GM10266 (cell line): Measurements from ENCODE around the gene DGCR8.
A peak's percentile ranks its signal among the peaks of the same experiment; 100 is the strongest.

Experiments used
- DNase-seq: peaks from one replicate; pipeline ENCODE4 v3.0.0; 2012; ENCODE audit errors: extremely low spot score
- TF ChIP-seq, protein P1 (sequence below): IDR thresholded peaks from 2 replicates; pipeline ENCODE4 v1.5.1; 2012; ENCODE audit warnings: mild to moderate bottlenecking, low read depth; ENCODE audit not compliant: control insufficient read depth, insufficient read depth; ENCODE audit errors: missing control alignments

DGCR8 gene

DNA sequence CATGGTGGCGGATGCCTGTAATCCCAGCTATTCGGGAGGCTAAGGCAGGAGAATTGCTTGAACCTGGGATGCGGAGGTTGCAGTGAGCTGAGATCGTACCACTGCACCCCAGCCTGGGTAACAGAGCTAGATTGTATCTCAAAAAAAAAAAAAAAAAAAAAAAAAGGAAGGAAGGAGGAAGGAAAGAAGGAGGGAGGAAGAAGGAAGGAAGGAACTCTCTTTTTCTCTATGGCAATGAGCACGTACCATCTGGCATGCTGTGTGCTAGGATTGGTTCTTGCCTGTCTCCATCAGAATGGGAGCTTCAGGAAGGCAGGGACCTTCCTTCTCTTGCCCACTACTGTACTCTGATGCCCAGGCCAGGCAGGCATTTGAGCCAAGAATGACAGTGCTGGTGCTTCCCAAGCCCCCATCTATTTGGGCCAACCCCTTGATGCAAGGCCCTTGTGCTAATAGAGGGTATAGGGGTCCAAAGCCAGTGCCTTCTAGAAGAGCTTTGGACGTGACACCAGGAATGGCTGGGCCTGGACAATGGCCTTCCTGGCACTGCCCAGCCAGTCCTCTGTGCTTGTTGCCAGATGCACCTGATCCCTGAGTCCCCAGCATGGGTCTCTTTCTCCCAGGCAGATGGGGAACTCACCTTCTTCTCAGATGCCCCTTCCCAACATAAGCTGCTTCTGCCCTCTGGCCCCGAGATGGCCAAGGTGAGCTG, 10.6 kb upstream of the DGCR8 start:
- TF ChIP-seq, protein P1, sequence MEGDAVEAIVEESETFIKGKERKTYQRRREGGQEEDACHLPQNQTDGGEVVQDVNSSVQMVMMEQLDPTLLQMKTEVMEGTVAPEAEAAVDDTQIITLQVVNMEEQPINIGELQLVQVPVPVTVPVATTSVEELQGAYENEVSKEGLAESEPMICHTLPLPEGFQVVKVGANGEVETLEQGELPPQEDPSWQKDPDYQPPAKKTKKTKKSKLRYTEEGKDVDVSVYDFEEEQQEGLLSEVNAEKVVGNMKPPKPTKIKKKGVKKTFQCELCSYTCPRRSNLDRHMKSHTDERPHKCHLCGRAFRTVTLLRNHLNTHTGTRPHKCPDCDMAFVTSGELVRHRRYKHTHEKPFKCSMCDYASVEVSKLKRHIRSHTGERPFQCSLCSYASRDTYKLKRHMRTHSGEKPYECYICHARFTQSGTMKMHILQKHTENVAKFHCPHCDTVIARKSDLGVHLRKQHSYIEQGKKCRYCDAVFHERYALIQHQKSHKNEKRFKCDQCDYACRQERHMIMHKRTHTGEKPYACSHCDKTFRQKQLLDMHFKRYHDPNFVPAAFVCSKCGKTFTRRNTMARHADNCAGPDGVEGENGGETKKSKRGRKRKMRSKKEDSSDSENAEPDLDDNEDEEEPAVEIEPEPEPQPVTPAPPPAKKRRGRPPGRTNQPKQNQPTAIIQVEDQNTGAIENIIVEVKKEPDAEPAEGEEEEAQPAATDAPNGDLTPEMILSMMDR = no peak
- DNase-seq = no peak

DNA sequence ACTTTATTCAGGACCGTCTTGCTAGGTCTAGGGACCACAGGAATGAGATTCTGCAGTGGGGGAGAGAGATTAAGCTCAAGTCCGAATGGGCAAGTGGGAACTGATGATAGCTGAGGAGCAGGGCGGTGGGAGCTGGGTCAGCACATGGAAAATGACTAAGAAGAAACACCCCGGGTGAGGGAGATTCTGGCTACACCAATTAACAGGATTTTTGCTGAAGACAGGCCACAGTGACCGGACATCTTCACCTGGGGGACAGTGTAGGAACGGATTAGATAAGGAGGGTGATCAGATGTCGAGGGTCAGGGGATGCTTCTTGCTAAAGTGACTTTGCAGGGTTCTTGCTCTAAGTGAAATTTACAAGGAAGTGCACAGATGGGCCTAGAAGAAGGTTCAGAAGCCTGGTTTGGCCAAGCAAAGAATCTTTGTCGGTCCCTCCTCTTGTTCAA, 8.5 kb upstream of the DGCR8 start:
- TF ChIP-seq, protein P1 = no peak
- no peak for DNase-seq

DNA sequence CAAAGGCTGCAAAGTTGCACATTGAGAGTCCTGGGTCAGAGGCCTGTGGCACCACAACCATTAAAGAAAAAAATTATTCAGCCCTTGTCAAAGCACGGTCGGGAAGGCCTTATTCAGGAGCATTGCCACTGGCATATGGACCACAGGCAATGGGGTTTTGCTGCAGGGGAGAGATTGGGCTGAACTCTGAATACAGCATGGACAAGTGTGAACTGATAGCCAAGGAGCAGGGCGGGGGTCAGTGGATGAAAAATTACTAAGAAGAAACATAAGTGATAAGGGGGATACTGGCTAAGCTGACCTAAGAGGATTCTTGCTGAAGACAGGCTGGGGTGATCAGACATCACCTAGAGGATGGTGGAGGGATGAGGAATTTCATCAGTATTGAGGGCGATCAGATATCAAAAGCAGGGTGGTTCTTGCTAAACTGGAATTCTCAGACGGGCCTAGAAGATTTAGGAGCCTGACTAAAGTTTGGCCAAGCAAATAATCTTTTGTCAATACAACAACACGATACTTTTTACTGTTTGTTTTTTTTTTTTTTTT, 3.3 kb upstream of the DGCR8 start:
- TF ChIP-seq, protein P1 = no peak
- no peak for DNase-seq

DNA sequence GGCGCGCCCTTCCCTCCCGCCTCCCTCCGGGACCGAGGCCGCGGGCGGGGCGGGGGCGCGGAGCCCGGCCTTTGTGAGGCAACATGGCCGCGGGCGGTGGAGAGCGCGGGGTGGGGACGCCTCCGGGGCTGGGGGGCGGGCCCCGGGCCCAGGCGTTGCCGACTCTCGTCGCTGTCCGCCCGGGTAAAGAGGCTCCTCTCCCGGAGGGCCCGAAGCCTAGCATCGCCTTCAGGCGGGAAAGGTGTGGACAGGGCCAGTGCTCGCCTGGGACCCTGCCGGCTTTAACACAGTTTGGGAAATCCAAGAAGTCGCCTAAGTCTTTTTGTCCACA, 369 bp downstream of the DGCR8 start:
- TF ChIP-seq, protein P1 = no peak
- DNase-seq = peak; percentile 93

DNA sequence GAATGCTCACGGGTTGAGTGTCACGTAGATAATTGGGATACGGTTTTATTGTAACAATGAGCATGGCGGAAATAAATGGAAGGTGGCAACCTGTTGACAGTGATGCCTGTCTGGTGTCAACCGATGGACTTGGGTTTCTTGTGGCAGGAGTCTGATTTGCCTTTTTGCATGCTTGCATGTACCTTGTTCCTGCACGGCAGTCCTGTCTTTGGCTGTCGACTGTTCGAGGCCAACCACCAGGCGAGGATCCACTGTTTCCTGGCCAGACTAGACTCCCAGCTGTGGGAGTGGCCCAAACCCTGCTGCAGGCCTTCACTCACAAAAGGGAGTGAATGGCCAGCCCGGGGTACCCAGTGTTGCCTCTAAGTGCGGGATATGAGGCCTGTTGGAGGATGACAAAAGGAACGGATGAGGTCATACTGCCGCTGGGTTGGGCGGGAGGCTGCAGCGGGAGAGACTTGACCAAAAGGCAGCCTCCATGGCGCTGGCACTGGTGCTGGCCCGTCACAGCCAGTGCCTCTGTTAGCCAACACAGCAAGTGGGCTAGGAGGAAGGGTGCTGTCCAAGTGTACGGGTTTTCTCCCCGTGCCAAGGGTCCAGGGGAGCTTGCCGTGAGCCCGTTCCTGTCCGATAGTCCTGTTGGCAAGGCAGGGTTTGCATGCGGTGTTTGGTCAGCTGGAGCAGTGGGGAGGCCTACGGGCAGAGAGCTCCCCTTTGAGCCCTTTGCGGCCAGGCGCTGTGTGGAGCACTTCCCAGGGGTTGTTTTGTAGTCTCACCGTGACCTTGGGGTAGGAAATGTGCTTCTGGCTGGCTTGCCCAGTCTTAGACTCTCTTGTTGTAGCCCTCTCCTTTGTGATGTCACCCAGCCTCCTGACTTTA, 974 bp downstream of the DGCR8 start:
- TF ChIP-seq, protein P1 = no peak
- DNase-seq = peak; percentile 39

DNA sequence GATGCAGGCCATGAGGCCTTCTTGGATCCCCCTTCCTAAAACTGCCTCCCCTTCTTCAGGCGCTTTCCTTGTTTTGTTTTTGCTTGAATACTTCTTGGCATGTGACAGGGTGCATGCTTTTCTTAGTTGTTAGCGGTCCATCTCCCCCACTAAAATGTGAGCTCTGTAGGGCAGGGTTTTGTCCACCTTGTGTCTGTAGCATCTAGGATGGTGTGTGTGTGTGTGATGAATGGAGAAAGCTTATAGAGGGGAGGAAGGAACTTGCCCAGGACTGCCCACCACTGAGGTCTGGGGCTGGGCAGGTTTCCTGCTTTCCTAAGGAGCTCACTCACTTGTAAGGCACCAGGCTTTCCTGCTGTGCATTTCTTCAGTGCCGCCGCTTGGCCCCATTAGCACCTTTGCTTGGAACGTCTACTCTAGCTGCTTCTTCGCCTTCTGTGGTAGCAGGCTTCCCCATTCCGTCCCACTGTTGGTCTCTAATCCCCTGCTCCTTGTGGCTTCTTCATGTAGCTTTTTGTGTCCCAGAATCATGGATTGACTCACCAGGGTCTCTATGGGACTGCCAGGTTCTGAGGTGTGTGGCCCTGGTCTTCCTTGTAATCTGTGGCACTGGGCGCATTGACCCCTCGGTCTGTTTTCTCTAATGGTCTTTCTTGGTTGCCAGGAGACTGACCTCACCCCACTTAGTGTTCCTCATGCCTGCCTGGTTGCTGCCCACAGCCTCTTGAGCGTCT, 3.3 kb downstream of the DGCR8 start:
- TF ChIP-seq, protein P1 = no peak
- DNase-seq = no peak
